GM19395 (cell line): ENCODE measurements around the gene ERAL1.
"Not testable (repeated sequence)": the region's sequence is repeated elsewhere in the genome, so short reads cannot be mapped to it uniquely, and the experiment has no call there.

Source experiments
- ATAC-seq: cut with Tn5 transposase; IDR thresholded peaks from one replicate; pipeline ENCODE4 v1.9.1; 2021; ENCODE audit warnings: mild to moderate bottlenecking, moderate library complexity; ENCODE audit not compliant: unreplicated experiment

The ERAL1 gene

GRCh38 chr17:28854457-28855335 is at the start of gene ERAL1:
ERAL1 (plus strand) TSS chr17:28855016; CDS start chr17:28855035, 19 bp downstream.
- ATAC-seq: peak; percentile 93

- no peak for ATAC-seq
These were observed 46.7 kb upstream of the ERAL1 start for GRCh38 chr17:28807925-28808634.

GRCh38 chr17:28810437-28810836 is 44.4 kb upstream of the ERAL1 start:
- no peak for ATAC-seq

GRCh38 chr17:28811651-28812090 is 43.1 kb upstream of the ERAL1 start:
- no peak for ATAC-seq

- peak; percentile 96 for ATAC-seq
These were observed 42.6 kb upstream of the ERAL1 start for GRCh38 chr17:28812091-28812747.

DNA sequence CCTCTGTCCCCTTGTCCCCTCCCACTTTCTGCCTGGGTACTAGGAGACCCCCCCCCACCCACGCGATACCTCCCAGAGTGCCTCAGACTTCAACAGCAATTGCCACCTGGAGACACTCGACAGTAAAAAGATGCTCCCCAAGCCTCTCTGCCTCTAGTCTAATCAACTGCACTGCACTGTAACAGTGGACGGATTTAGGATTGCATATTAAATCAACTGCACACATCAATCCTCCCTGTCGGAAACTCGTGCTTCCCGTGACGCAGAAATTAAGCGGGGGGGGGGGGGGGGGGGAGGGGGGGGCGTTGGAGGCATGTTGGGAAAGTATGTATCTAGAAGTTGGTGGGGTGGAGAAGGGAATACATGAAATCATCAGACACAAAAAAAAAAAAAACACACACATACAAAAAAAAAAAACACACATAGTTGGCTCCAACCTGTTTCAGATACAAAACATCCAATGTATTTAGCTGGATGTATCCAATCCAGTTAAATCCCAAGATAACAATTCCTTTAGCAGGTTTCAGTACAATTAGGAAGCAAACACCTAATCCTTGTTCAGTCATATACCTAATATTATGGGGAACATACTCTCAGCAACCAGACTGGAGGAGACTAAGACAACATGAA is 42.0 kb upstream of the ERAL1 start:
- peak; percentile 20 for ATAC-seq

DNA sequence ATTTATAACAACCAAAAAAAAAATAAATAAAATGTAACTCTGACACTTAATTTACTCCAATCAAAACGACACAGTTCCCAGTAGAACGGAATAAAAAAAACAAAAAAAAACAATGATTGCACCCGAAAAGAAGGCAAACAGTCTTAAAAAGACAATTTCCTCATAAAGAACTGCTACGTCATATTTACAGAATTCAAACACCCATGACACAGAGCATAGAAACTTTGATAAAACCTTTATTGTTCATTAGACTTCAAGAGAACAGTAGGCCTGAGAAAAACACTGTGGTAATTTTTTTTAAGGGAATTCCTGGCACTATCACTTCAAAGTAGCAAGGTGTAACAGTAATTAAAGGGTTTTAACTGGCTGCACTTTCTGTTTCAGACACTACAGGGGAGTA is 38.3 kb upstream of the ERAL1 start:
- no peak for ATAC-seq

- ATAC-seq: no peak
These were observed 36.0 kb upstream of the ERAL1 start for GRCh38 chr17:28818819-28819221.

DNA sequence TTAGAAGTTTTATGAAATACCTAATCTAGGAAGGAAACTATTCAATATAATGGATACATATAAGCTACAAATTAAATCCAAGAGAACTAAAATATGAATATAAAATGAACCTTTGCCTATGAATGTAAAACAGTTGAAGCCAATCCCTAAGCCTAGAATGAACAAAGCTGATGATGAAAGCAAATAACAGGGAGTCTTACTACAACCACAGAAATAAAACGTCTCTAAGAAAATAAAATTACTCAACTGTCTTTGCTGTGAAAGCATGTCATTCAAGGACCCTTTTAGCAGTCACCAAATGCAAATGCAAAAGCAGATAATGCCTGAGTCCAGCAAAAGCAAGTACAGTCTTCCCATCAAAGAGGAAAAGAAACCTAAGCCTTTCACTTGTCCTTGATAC is 35.2 kb upstream of the ERAL1 start:
- no peak for ATAC-seq

- ATAC-seq: no peak
These were observed 27.1 kb upstream of the ERAL1 start for GRCh38 chr17:28827672-28828071.

GRCh38 chr17:28828294-28829040 is 26.3 kb upstream of the ERAL1 start:
- ATAC-seq: no peak

DNA sequence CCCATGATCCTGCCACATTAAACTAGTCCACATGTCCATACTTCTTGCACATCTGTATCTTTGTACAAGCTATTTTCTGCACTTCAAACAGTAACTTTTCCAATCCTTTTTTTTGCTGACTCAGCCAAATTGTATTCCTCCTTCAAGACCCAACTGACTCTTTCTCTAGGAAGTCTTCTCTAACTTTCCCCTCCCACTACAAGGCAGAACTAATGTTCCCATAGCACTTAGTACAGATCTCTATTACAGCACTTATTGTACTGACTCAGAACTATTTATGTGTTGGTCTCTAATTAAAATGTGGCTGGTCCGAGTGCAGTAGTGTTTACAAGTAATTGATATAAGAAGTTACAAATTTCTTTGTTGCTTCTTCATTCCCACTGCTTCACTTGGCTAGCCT is 20.4 kb upstream of the ERAL1 start:
- ATAC-seq: no peak

- not testable (repeated sequence) for ATAC-seq
These were observed 18.3 kb upstream of the ERAL1 start for GRCh38 chr17:28836541-28836940.

- ATAC-seq: no peak
These were observed 15.6 kb upstream of the ERAL1 start for GRCh38 chr17:28839221-28839620.

- no peak for ATAC-seq
These were observed 12.9 kb upstream of the ERAL1 start for GRCh38 chr17:28841901-28842281.

- ATAC-seq: no peak
These were observed 12.4 kb upstream of the ERAL1 start, which contains the start of gene FAM222B for GRCh38 chr17:28842282-28843012. FAM222B (minus strand) TSS chr17:28842790; CDS start chr17:28766667, 76,123 bp downstream.

GRCh38 chr17:28843816-28844148 is 11.0 kb upstream of the ERAL1 start:
- ATAC-seq: no peak

DNA sequence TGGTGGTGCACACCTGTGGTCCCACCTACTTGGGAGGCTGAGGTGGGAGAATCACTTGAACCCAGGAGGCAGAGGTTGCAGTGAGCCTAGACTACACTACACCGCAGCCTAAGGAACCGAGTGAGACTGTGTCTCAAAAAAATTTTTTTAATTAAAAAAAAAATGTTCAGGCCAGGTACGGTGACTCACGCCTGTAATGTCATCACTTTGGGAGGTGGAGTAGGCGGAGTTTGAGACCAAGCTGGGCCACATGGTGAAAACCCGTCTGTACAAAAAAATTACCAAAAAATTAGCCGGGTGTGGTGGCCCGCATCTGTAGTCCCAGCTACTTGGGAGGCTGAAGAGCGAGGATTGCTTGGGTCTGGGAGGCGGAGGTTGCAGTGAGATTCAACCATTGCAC is 8.6 kb upstream of the ERAL1 start:
- ATAC-seq: no peak

DNA sequence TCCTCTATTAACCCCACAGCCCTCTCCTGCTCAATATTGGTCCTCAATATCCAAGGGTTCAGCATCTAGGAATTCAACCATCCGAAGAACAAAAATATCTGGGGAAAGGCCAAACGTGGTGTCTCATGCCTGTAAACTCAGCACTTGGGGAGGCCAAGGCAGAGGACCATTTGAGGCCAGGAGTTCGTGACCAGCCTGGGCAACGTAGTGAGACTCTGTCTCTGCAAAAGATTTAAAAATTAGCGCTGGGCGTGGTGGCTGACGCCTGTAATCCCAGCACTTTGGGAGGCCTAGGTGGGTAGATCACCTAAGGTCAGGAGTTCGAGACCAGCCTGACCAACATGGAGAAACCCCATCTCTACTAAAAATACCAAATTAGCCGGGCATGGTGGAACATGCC is 8.1 kb upstream of the ERAL1 start:
- ATAC-seq: not testable (repeated sequence)

GRCh38 chr17:28848667-28849066 is 6.1 kb upstream of the ERAL1 start:
- not testable (repeated sequence) for ATAC-seq
